H1 (cell line): Measurements from ENCODE around the gene PARD3. TPM values are rescaled to one million over a fixed set of nuclear protein-coding genes. Genes with fewer than 3 reads are reported as not detected.

Experiments
- CTCF ChIA-PET: fragments of 300-600 bp; sonication (Branson Sonifier 250); formaldehyde crosslinking; loops from one replicate; lab custom pipeline; 2021; ENCODE audit not compliant: partially characterized antibody; lab: Charles Lee
- POLR2A ChIA-PET: fragments of 300-600 bp; sonication (Branson Sonifier 250); formaldehyde crosslinking; loops from one replicate; lab custom pipeline; 2021; ENCODE audit warnings: inconsistent platforms; ENCODE audit not compliant: partially characterized antibody; lab: Charles Lee
- DNase-seq, 2 experiments: peaks; one replicate each; pipeline versions ENCODE4 v3.0.0 to v3.0.0-alpha.2; 2010 to 2022; ENCODE audit warnings: low spot score in 2 of 2, low read depth in 1 of 2, mixed read lengths in 1 of 2
- FAIRE-seq: peaks from 2 replicates; lab custom pipeline; 2011; peaks lifted over from hg19 to GRCh38; lab: Jason Lieb, UNC
- H2AFZ ChIP-seq: 2 replicates; pipeline ENCODE4 v1.8.1; 2012; ENCODE audit warnings: low read length, inconsistent platforms
- H2AK5ac ChIP-seq: 2 replicates; pipeline ENCODE4 v1.6.1; 2013; ENCODE audit warnings: low read depth, low read length
- H2BK120ac ChIP-seq: replicated peaks from 2 replicates; pipeline ENCODE3; 2013; ENCODE audit warnings: low read depth, low read length, inconsistent platforms
- H2BK12ac ChIP-seq: 2 replicates; pipeline ENCODE4 v1.6.1; 2013; ENCODE audit warnings: low read depth, low read length
- H2BK15ac ChIP-seq: 2 replicates; pipeline ENCODE4 v1.6.1; 2013; ENCODE audit warnings: low read length
- H2BK20ac ChIP-seq: 2 replicates; pipeline ENCODE4 v1.6.1; 2013; ENCODE audit warnings: low read length
- H2BK5ac ChIP-seq: 2 replicates; pipeline ENCODE4 v1.6.1; 2013; ENCODE audit warnings: low read depth, low read length
- H3K14ac ChIP-seq: 2 replicates; pipeline ENCODE4 v1.6.1; 2013; ENCODE audit warnings: inconsistent platforms; ENCODE audit not compliant: insufficient read length
- H3K18ac ChIP-seq: 2 replicates; pipeline ENCODE4 v1.6.1; 2013; ENCODE audit warnings: low read length; ENCODE audit errors: extremely low read depth
- H3K23ac ChIP-seq: 2 replicates; pipeline ENCODE4 v1.6.1; 2013; ENCODE audit warnings: inconsistent platforms; ENCODE audit not compliant: insufficient read length
- H3K23me2 ChIP-seq: 2 replicates; pipeline ENCODE4 v1.6.1; 2013; ENCODE audit warnings: low read depth, low read length
- H3K27ac ChIP-seq: 2 replicates; pipeline ENCODE4 v1.6.1; 2011; ENCODE audit warnings: low read depth, low read length, inconsistent platforms
- H3K27me3 ChIP-seq, 4 experiments: replicated peaks in 1 of 4; 1 replicate in 1 of 4; 2 replicates in 3 of 4; pipeline versions ENCODE4 v1.6.1 to v1.8.1; 2011 to 2013; ENCODE audit warnings: low read length in 3 of 4, mild to moderate bottlenecking in 3 of 4, inconsistent platforms in 2 of 4, mixed read lengths in 2 of 4, moderate library complexity in 1 of 4; ENCODE audit not compliant: control insufficient read depth in 3 of 4, insufficient read depth in 3 of 4; ENCODE audit errors: extremely low read depth in 1 of 4
- H3K36me3 ChIP-seq, 4 experiments: 2 replicates each; pipeline versions ENCODE4 v1.6.1 to v1.8.1; 2011 to 2013; ENCODE audit warnings: mild to moderate bottlenecking in 4 of 4, low read length in 3 of 4, moderate library complexity in 2 of 4, control low read depth in 1 of 4, inconsistent platforms in 1 of 4; ENCODE audit not compliant: insufficient read depth in 4 of 4, control insufficient read depth in 2 of 4
- H3K4ac ChIP-seq: replicated peaks from 2 replicates; pipeline ENCODE3; 2013; ENCODE audit warnings: low read length, low read depth, mixed read lengths, inconsistent platforms; ENCODE audit not compliant: insufficient read length
- H3K4me1 ChIP-seq, 4 experiments: replicated peaks in 1 of 4; 1 replicate in 1 of 4; 2 replicates in 3 of 4; pipeline versions ENCODE4 v1.6.1 to v1.8.1; 2011 to 2013; ENCODE audit warnings: low read length in 3 of 4, inconsistent platforms in 2 of 4, mixed read lengths in 1 of 4; ENCODE audit not compliant: insufficient read depth in 4 of 4, control insufficient read depth in 3 of 4
- H3K4me2 ChIP-seq, 2 experiments: 2 replicates each; pipeline versions ENCODE4 v1.6.1 to v1.8.1; 2011 to 2013; ENCODE audit warnings: low read depth in 2 of 2, low read length in 2 of 2, control low read depth in 1 of 2, inconsistent platforms in 1 of 2, mild to moderate bottlenecking in 1 of 2; ENCODE audit not compliant: insufficient read depth in 1 of 2
- H3K4me3 ChIP-seq, 4 experiments: fragments of 200-600, 300-600 bp in 1 of 4; sonication (generic), shearing (Covaris generic), sonication (Bioruptor Twin) in 1 of 4; 2 replicates each; pipeline versions ENCODE4 v1.5.1 to v1.8.1; 2011 to 2016; ENCODE audit warnings: low read length in 4 of 4, low read depth in 3 of 4, control low read depth in 2 of 4, inconsistent platforms in 2 of 4, mild to moderate bottlenecking in 2 of 4, mixed read lengths in 1 of 4, moderate library complexity in 1 of 4; ENCODE audit not compliant: insufficient read depth in 2 of 4; ENCODE audit errors: extremely low read depth in 1 of 4
- H3K56ac ChIP-seq: replicated peaks from 2 replicates; pipeline ENCODE3; 2013; ENCODE audit warnings: low read depth, mild to moderate bottlenecking, mixed read lengths, low read length, inconsistent platforms; ENCODE audit not compliant: insufficient read length
- H3K79me1 ChIP-seq: 2 replicates; pipeline ENCODE4 v1.6.1; 2013; ENCODE audit warnings: low read depth, low read length, control low read depth
- H3K79me2 ChIP-seq, 2 experiments: 2 replicates each; pipeline versions ENCODE4 v1.6.1 to v1.8.1; 2012 to 2013; ENCODE audit warnings: low read length in 2 of 2, mild to moderate bottlenecking in 2 of 2, inconsistent platforms in 1 of 2; ENCODE audit not compliant: insufficient read depth in 2 of 2, control insufficient read depth in 1 of 2
- H3K9ac ChIP-seq, 4 experiments: replicated peaks in 1 of 4; 1 replicate in 1 of 4; 2 replicates in 3 of 4; pipeline versions ENCODE4 v1.6.1 to v1.8.1; 2011 to 2013; ENCODE audit warnings: low read depth in 3 of 4, low read length in 3 of 4, control low read depth in 2 of 4, mild to moderate bottlenecking in 2 of 4, moderate library complexity in 2 of 4, inconsistent platforms in 1 of 4; ENCODE audit errors: extremely low read depth in 1 of 4
- H3K9me3 ChIP-seq, 2 experiments: 2 replicates each; pipeline versions ENCODE4 v1.6.1 to v1.8.1; 2012 to 2013; ENCODE audit warnings: mild to moderate bottlenecking in 2 of 2, moderate library complexity in 2 of 2, control low read depth in 1 of 2, inconsistent platforms in 1 of 2, low read depth in 1 of 2, low read length in 1 of 2, mixed read lengths in 1 of 2; ENCODE audit not compliant: insufficient read depth in 2 of 2
- H4K20me1 ChIP-seq, 2 experiments: replicated peaks in 1 of 2; 2 replicates each; pipeline versions ENCODE3 to v1.8.1; 2011 to 2013; ENCODE audit warnings: inconsistent platforms in 2 of 2, low read length in 2 of 2, mild to moderate bottlenecking in 1 of 2; ENCODE audit not compliant: insufficient read depth in 2 of 2, control insufficient read depth in 1 of 2
- H4K5ac ChIP-seq: 2 replicates; pipeline ENCODE4 v1.6.1; 2013; ENCODE audit warnings: low read length, low read depth, mixed read lengths, inconsistent platforms; ENCODE audit not compliant: insufficient read length
- H4K8ac ChIP-seq: 2 replicates; pipeline ENCODE4 v1.8.0; 2013; ENCODE audit warnings: mild to moderate bottlenecking, moderate library complexity, low read length, inconsistent platforms; ENCODE audit not compliant: insufficient read depth; ENCODE audit errors: extremely low read depth
- H4K91ac ChIP-seq: replicated peaks from 2 replicates; pipeline ENCODE3; 2013; ENCODE audit warnings: low read length, mixed read lengths, inconsistent platforms; ENCODE audit not compliant: insufficient read length
- BCL11A ChIP-seq, 2 experiments: IDR thresholded peaks; one replicate each; pipeline ENCODE4 v1.6.1; 2011; ENCODE audit warnings: low read depth in 2 of 2, low read length in 2 of 2, mild to moderate bottlenecking in 2 of 2
- POLR2AphosphoS5 ChIP-seq: IDR thresholded peaks from 2 replicates; pipeline ENCODE4 v1.6.1; 2011; ENCODE audit warnings: low read depth, low read length
- SIX5 ChIP-seq: IDR thresholded peaks from 2 replicates; pipeline ENCODE4 v1.6.1; 2011; ENCODE audit warnings: mild to moderate bottlenecking, low read depth, low read length
- TAF7 ChIP-seq: optimal IDR thresholded peaks from 2 replicates; pipeline ENCODE3; 2011; ENCODE audit warnings: low read depth, mild to moderate bottlenecking, inconsistent platforms, low read length, moderate library complexity, borderline replicate concordance
- TEAD4 ChIP-seq: IDR thresholded peaks from 2 replicates; pipeline ENCODE4 v1.6.1; 2012; ENCODE audit warnings: low read depth, low read length, inconsistent platforms, mixed read lengths
- WGBS, 2 experiments: shearing (Covaris generic) in 1 of 2; methylation state at CpG; one replicate each; pipeline versions ENCODE4 v1.1.6 to v1.1.7; 2013 to 2015; ENCODE audit warnings: low lambda C conversion rate in 2 of 2, mixed read lengths in 2 of 2, inconsistent platforms in 1 of 2, low coverage in 1 of 2, missing lambda C conversion rate in 1 of 2; ENCODE audit not compliant: insufficient replicate concordance in 2 of 2, insufficient coverage in 1 of 2, insufficient read length in 1 of 2; ENCODE audit errors: extremely low coverage in 1 of 2, missing lambda C conversion rate in 1 of 2; 5-methylcytosine and 5-hydroxymethylcytosine counted together
- polyA plus RNA-seq, 7 experiments: library from polyadenylated mRNA; depleted of rRNA in 3 of 7; stranded (reverse) in 5 of 7; unstranded in 2 of 7; fragments of >200 nt in 5 of 7; fragments of 200-250 nt in 2 of 7; gene quantifications; 1 replicate in 5 of 7; 2 replicates in 1 of 7; 4 replicates in 1 of 7; pipeline versions ENCODE4 v1.2.1 to v1.2.3, GENCODE V29; 2011 to 2013; ENCODE audit warnings: missing spikeins in 2 of 7, mixed read lengths in 2 of 7
- total RNA-seq: library from RNA; stranded (reverse); fragmentation: NEBNext Ultra II Directional; extraction: Animal tissue kit (Norgen Biotek cat#: 25700); gene quantifications from 2 replicates; pipeline ENCODE4 v1.2.1, GENCODE V29; 2021

The PARD3 gene
- total and polyA plus RNA-seq, 2 of the 8 experiments (the other 6 are each of a cell fraction or from before 2014, with no cell fraction given), result 19.7 to 49.1 TPM

DNA sequence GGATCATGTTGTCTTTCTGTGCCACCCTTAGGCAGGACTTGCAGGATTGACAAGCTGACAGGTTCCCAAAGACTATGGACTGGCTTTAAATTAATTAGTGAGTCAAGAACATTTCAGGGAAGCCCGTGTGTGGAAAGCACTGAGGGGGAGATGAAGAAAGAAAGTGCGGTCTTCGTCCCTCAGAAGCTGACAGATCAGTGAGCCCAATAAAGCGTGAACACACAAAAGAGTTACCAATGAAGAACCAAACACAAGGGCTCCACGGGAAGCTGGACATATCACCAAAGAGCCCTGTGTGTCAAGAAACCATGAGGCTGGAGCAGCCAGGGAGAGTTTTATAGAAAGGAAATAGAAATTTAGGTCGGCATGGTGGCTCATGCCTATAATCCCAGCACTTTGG lies 725.8 kb downstream of the PARD3 start:
- Histone ChIP-seq H3K36me3 (no peaks in the 10 kb centered on the region), H3K14ac (no peak overlapping the region), H2BK20ac (no peak overlapping the region), H3K4me3 (no peak overlapping the region), H2BK12ac (no peak overlapping the region), H3K4ac (no peak overlapping the region), H3K23me2 (peaks cover 2% of the 10 kb centered on the region; the same call in 1 of the 2 replicates), H3K4me1 (no peaks in the 10 kb centered on the region), H2BK15ac (no peak overlapping the region), H2AFZ (no peak overlapping the region), H2BK120ac (no peak overlapping the region), H3K4me2 (no peak overlapping the region), H4K5ac (no peak overlapping the region), H4K20me1 (no peaks in the 10 kb centered on the region), H4K8ac (no peak overlapping the region), H3K27me3 (no peaks in the 10 kb centered on the region), H3K79me1 (no peaks in the 10 kb centered on the region), H2AK5ac (no peak overlapping the region), H3K9ac (no peak overlapping the region), H2BK5ac (no peak overlapping the region), H4K91ac (no peak overlapping the region), H3K79me2 (no peaks in the 10 kb centered on the region), H3K56ac (no peak overlapping the region), H3K27ac (no peak overlapping the region), H3K9me3 (0 out of 4 replicates have a peak, but pooled peaks cover 0 to 3% of the 10 kb centered on the region in 2 experiments), H3K18ac (no peak overlapping the region), H3K23ac (no peak overlapping the region)
- 85% methylated on average over 6 of the region's 6 CpGs; no CpG with 5 or more reads in 1 of the 2 experiments for WGBS, 2 experiments
- ChIA-PET CTCF (interaction anchor here (0.6 to 1.3 kb wide), 2 partner anchors 22 to 838 kb away, joined by 3 to 4 read pairs; no protein-coding TSS in a partner anchor), POLR2A (no interaction called here)
- DNase-seq (no peak), FAIRE-seq (no peak)
- no peak for TF ChIP-seq SIX5
- no peak for TF ChIP-seq TEAD4
- no peak for TF ChIP-seq BCL11A (IDR thresholded peaks at IDR 0.05; ENCODE audit: low read depth in 2 of 2, low read length in 2 of 2)
- no peak for TF ChIP-seq TAF7
- TF ChIP-seq POLR2AphosphoS5, result no peak
